ENCODE data around the gene IL1R1.

GRCh38 chr2:102126169-102126568 is 16.4 kb upstream of the IL1R1 start:
- TF ChIP-seq, protein P1, sequence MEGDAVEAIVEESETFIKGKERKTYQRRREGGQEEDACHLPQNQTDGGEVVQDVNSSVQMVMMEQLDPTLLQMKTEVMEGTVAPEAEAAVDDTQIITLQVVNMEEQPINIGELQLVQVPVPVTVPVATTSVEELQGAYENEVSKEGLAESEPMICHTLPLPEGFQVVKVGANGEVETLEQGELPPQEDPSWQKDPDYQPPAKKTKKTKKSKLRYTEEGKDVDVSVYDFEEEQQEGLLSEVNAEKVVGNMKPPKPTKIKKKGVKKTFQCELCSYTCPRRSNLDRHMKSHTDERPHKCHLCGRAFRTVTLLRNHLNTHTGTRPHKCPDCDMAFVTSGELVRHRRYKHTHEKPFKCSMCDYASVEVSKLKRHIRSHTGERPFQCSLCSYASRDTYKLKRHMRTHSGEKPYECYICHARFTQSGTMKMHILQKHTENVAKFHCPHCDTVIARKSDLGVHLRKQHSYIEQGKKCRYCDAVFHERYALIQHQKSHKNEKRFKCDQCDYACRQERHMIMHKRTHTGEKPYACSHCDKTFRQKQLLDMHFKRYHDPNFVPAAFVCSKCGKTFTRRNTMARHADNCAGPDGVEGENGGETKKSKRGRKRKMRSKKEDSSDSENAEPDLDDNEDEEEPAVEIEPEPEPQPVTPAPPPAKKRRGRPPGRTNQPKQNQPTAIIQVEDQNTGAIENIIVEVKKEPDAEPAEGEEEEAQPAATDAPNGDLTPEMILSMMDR (IDR thresholded peaks at IDR 0.05; ENCODE audit: poor library complexity, severe bottlenecking) = no peak
- TF ChIP-seq EP300 (conservative IDR thresholded peaks at IDR 0.05; ENCODE audit: poor library complexity, severe bottlenecking) = no peak
